ENCODE data around the gene ALOX15B. TPM values are rescaled to one million over a fixed set of nuclear protein-coding genes. Genes with fewer than 3 reads are reported as not detected.

The ALOX15B gene, protein sequence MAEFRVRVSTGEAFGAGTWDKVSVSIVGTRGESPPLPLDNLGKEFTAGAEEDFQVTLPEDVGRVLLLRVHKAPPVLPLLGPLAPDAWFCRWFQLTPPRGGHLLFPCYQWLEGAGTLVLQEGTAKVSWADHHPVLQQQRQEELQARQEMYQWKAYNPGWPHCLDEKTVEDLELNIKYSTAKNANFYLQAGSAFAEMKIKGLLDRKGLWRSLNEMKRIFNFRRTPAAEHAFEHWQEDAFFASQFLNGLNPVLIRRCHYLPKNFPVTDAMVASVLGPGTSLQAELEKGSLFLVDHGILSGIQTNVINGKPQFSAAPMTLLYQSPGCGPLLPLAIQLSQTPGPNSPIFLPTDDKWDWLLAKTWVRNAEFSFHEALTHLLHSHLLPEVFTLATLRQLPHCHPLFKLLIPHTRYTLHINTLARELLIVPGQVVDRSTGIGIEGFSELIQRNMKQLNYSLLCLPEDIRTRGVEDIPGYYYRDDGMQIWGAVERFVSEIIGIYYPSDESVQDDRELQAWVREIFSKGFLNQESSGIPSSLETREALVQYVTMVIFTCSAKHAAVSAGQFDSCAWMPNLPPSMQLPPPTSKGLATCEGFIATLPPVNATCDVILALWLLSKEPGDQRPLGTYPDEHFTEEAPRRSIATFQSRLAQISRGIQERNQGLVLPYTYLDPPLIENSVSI
- not detected for total RNA-seq

DNA sequence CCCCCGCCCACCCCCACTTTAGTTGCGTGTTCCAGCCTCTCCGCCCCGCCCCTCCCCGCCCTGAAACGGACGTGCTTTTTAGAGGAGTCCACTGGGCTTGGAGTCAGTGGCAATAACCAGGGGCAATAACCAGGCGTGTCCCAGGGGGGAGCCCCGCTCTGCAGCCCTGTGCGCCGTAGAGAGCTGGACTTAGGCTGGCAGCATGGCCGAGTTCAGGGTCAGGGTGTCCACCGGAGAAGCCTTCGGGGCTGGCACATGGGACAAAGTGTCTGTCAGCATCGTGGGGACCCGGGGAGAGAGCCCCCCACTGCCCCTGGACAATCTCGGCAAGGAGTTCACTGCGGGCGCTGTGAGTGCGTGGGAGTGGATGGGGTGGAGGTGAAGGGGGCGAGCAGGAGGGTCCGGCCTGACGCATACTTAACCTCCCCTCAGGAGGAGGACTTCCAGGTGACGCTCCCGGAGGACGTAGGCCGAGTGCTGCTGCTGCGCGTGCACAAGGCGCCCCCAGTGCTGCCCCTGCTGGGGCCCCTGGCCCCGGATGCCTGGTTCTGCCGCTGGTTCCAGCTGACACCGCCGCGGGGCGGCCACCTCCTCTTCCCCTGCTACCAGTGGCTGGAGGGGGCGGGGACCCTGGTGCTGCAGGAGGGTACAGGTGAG, at the start of gene ALOX15B:
TSS of gene ALOX15B (plus strand) at position 106 of the 657 bp plus-strand sequence. CDS start at position 203, 97 bp downstream.
- Mint-ChIP-seq H3K27ac (no peak within 1 kb of the TSS), H3K36me3 (ENCODE audit: low read depth) (no peaks in the 10 kb centered on the region), H3K4me3 (no peak within 1 kb of the TSS), H3K9me3 (no peaks in the 10 kb centered on the region), H3K27me3 (ENCODE audit: low read depth) (peaks cover 22% of the 10 kb centered on the region), H3K4me1 (ENCODE audit: low read depth) (peaks cover 3% of the 10 kb centered on the region)
- DNase-seq = no peak
- CTCF ChIA-PET = interaction anchor here (0.7 to 1.1 kb wide), 2 partner anchors 71 to 179 kb away, joined by 3 read pairs; no protein-coding TSS in a partner anchor
- intact Hi-C loops (cut with micrococcal nuclease) = no loop called here

DNA sequence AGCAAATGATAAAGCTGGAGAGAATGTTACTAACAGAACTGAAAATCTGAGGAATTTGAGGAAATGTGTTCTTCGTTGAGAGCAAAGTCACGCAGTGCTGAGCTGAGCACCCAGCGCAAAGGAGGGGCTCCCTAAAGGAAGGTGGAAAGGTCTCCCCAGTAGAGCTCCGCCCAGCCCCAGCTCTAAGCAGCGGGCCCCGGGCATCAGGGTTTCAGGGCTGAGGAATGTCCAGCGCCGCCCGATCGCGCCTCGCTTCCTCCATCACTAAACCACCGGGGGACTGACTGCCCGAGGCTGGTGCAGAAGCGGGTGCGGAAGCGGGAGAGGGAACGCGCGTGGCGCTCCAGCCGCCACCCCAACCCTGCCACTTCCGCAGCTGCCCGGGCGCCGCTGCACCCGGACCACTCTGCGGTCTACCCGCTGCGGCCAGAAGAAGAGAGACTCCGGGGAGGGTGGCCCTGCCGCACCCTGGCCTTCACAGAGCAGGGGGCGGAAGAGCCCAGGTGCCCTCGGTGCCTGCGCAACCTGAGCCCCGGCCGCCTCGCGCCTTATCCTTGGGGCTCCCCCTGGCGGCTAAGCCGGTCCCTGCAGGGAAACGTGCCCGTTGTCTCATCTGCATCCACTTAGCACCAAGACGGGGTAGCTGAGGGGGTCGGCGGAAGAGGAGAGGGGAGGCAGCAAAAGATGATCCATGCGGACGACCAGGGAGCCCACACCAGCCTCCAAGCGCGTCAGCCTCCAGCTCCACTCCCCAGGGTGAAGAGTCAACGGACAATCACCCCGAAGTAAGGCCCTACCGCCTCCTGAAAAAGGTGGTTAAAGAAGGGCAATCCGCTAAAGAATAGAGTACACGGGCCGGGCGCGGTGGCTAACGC, 48.8 kb upstream of the ALOX15B start:
- H3K36me3 Mint-ChIP-seq (ENCODE audit: low read depth) = no peaks in the 10 kb centered on the region
- peaks cover 17% of the 10 kb centered on the region for H3K4me1 Mint-ChIP-seq (ENCODE audit: low read depth)
- CTCF ChIA-PET = interaction anchor here (0.6 to 5.7 kb wide), 47 partner anchors 9 to 287 kb away, joined by 3 to 99 read pairs (median 5); partner anchors contain the start of genes CNTROB, GUCY2D, NAA38 and RNF227
- intact Hi-C loops (cut with micrococcal nuclease) = loop anchor here (1.0 to 5.0 kb wide), 7 partner anchors 38 to 247 kb away; partner anchors contain the start of genes CNTROB and NAA38
- no peaks in the 10 kb centered on the region for H3K27me3 Mint-ChIP-seq (ENCODE audit: low read depth)
- H3K27ac Mint-ChIP-seq = peak overlapping the region; percentile 76
- H3K4me3 Mint-ChIP-seq = peak overlapping the region; percentile 73
- H3K9me3 Mint-ChIP-seq = no peaks in the 10 kb centered on the region
- DNase-seq = peak; percentile 95

DNA sequence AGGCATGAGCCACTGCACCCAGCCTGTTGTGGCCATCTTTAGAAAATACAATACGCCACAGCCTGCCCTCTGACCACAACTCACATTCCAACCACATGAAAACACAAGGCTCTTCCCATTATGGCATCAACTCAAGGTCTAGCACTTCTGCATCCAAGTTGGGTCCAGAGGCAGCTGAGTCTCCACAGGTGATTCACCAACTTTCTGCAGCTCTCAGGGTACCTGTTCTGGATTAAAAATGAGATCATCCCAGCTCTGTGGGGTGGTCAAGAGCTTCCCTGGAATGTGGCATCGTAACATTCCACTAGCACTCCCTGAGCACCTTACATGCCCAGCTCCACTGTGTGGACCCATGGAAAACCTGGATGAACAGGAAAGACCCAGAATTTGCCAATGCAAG, 46.3 kb upstream of the ALOX15B start:
- CTCF ChIA-PET = interaction anchor here (0.6 to 5.3 kb wide), 5 partner anchors 49 to 80 kb away, joined by 3 to 58 read pairs (median 5); no protein-coding TSS in a partner anchor
- Mint-ChIP-seq H3K9me3 (no peaks in the 10 kb centered on the region), H3K36me3 (ENCODE audit: low read depth) (no peaks in the 10 kb centered on the region), H3K4me1 (ENCODE audit: low read depth) (peaks cover 21% of the 10 kb centered on the region), H3K27ac (no peak overlapping the region), H3K27me3 (ENCODE audit: low read depth) (no peaks in the 10 kb centered on the region), H3K4me3 (no peak overlapping the region)
- intact Hi-C loops (cut with micrococcal nuclease) = no loop called here
- no peak for DNase-seq

DNA sequence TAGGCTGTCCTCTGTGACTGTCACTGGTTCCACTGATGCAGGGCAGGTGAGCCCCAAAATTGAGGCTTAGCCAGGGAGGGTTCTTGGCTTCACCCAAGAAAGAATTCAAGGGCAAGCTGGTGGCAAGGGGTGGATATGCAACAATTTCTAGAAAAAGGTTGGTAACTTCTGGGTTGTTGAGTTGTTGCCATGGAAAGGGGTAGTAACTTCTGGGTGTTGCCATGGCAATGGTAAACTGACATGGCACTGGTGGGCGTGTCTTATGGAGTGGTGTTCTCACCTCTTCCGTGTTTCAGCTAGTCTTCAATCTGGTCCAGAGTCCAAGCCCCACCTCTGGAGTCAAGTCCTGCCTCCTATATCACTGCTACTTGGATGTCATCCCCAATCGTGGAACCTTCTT, 45.9 kb upstream of the ALOX15B start:
- DNase-seq = no peak
- CTCF ChIA-PET = interaction anchor here (0.7 to 5.3 kb wide), 5 partner anchors 48 to 320 kb away, joined by 3 to 58 read pairs (median 5); no protein-coding TSS in a partner anchor
- peaks cover 21% of the 10 kb centered on the region for H3K4me1 Mint-ChIP-seq (ENCODE audit: low read depth)
- no peak overlapping the region for H3K4me3 Mint-ChIP-seq
- H3K27me3 Mint-ChIP-seq (ENCODE audit: low read depth) = no peaks in the 10 kb centered on the region
- H3K27ac Mint-ChIP-seq = no peak overlapping the region
- intact Hi-C loops (cut with micrococcal nuclease) = no loop called here
- H3K36me3 Mint-ChIP-seq (ENCODE audit: low read depth) = no peaks in the 10 kb centered on the region
- H3K9me3 Mint-ChIP-seq = no peaks in the 10 kb centered on the region

DNA sequence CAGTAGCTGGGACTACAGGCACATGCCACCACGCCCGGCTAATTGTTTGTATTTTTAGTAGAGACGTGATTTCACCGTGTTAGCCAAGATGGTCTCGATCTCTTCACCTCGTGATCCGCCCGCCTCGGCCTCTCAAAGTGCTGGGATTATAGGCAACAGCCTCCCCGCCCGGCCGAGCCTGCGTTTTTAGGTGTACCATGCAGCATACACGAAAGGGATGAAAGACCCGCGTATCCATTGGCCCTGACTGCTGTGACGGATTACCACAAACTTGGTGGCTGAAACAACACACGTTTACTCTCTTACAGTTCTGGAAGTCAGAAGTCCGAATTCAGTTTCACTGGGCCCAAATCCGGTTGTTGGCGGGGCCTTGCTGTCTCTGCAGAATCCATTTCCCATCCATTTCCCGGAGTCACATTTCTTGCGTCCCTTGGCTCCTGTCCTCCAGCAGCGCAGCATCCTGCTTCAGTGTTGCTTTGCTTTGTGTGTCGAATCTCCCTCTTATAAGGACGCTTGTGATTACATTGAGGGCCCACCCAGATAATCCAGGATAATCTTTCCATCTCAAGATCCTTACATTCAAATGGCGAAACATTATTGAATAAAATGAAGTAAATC, 44.8 kb upstream of the ALOX15B start:
- Mint-ChIP-seq H3K27me3 (ENCODE audit: low read depth) (no peaks in the 10 kb centered on the region), H3K9me3 (no peaks in the 10 kb centered on the region), H3K27ac (no peak overlapping the region), H3K4me1 (ENCODE audit: low read depth) (peaks cover 17% of the 10 kb centered on the region), H3K36me3 (ENCODE audit: low read depth) (no peaks in the 10 kb centered on the region), H3K4me3 (no peak overlapping the region)
- DNase-seq = no peak
- CTCF ChIA-PET = interaction anchor here (1.3 kb wide), 1 partner anchor 47 kb away, joined by 6 read pairs; no protein-coding TSS in a partner anchor
- intact Hi-C loops (cut with micrococcal nuclease) = no loop called here

DNA sequence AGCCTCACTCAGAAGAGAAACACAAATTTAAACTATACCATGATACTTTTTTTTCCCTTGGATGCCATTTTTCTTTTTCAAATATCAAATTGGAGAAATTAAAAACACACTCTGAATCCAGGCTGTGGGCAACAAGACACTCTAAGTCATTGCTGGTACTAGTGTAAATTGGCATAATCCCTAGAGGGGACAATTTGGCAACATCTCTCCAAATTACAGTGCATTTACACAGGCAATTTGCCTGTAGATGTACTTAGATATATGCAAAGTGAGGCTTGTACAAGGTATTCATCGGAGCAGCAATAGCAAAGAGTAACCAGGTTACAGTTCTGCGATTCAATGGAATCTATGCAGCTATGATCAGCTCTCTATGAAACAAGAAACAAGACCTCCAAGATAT, 43.1 kb upstream of the ALOX15B start:
- no peak overlapping the region for H3K4me3 Mint-ChIP-seq
- H3K36me3 Mint-ChIP-seq (ENCODE audit: low read depth) = no peaks in the 10 kb centered on the region
- H3K4me1 Mint-ChIP-seq (ENCODE audit: low read depth) = peaks cover 6% of the 10 kb centered on the region
- no peak overlapping the region for H3K27ac Mint-ChIP-seq
- CTCF ChIA-PET = interaction anchor here (1.0 to 2.1 kb wide), 2 partner anchors 63 to 79 kb away, joined by 4 to 12 read pairs; partner anchors contain the start of genes CNTROB and TRAPPC1
- intact Hi-C loops (cut with micrococcal nuclease) = no loop called here
- no peaks in the 10 kb centered on the region for H3K9me3 Mint-ChIP-seq
- DNase-seq = no peak
- peaks cover 2% of the 10 kb centered on the region for H3K27me3 Mint-ChIP-seq (ENCODE audit: low read depth)

DNA sequence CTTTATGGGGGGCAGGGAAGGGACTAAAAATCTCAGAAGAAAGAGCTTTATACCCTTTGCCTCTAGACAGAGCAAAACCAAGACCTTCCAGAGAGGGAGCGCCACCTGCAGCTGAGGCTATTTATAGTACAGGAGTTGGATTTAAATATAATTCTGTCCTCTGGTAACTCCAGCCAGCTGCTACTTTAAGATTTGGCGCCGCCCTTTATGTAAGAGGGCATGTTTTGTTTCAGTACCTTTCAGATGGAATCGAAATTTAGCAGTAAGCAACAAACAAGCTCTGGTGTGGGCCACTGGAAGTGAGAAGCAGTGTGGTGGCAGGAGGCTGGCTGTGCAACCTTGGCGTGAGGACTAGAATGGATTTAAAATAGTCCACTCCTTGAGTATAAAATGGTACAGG, 41.7 kb upstream of the ALOX15B start:
- no peak overlapping the region for H3K4me3 Mint-ChIP-seq
- CTCF ChIA-PET = interaction anchor here (0.6 to 2.1 kb wide), 10 partner anchors 8 to 253 kb away, joined by 3 to 12 read pairs (median 3); partner anchors contain the start of genes CNTROB and TRAPPC1
- no peaks in the 10 kb centered on the region for H3K36me3 Mint-ChIP-seq (ENCODE audit: low read depth)
- H3K27me3 Mint-ChIP-seq (ENCODE audit: low read depth) = peaks cover 13% of the 10 kb centered on the region
- no peaks in the 10 kb centered on the region for H3K9me3 Mint-ChIP-seq
- intact Hi-C loops (cut with micrococcal nuclease) = no loop called here
- H3K4me1 Mint-ChIP-seq (ENCODE audit: low read depth) = peaks cover 8% of the 10 kb centered on the region
- DNase-seq = peak; percentile 74
- H3K27ac Mint-ChIP-seq = no peak overlapping the region

DNA sequence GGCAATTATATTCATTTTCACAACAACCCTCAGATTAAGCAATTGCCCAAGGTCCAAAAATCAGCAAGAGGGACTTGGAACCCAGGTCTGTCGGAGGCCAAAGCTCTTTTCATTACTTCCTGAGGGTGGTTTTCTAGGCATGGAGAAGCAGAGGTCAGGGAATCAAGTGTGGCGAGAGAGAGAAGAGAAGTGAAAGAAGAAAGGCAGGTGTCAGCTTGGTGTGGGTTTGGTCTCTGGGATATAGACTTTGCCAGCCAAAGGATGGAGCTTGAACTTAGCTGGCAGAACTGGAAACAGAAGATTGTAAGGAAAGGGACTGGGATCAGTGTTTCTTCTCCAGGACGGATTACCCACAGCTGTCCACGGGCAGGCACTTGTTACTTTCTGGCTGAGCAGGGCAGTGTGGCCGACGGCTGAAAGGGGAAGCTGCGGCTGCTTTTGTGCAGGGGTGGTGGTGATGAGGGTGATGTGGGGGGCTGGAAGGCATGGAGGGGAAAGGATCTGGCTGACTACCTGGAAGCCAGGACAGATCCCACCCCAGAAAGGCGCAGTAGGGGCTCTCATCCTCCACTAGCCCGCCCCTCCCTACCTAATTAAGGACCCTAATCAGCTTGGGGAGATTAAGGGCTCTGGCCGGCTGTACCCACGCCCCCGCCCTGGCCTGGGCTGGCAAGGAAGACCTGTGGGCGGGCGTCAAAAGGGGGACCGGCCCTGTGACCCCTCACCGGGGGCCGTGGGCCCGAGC, 36.7 kb upstream of the ALOX15B start, which contains the start of gene GUCY2D:
TSS of gene GUCY2D (plus strand) at position 640 of the 745 bp plus-strand sequence. CDS start 433 bp downstream, outside the sequence.
- H3K27ac Mint-ChIP-seq = no peak within 1 kb of the TSS
- peaks cover 8% of the 10 kb centered on the region for H3K4me1 Mint-ChIP-seq (ENCODE audit: low read depth)
- intact Hi-C loops (cut with micrococcal nuclease) = no loop called here

DNA sequence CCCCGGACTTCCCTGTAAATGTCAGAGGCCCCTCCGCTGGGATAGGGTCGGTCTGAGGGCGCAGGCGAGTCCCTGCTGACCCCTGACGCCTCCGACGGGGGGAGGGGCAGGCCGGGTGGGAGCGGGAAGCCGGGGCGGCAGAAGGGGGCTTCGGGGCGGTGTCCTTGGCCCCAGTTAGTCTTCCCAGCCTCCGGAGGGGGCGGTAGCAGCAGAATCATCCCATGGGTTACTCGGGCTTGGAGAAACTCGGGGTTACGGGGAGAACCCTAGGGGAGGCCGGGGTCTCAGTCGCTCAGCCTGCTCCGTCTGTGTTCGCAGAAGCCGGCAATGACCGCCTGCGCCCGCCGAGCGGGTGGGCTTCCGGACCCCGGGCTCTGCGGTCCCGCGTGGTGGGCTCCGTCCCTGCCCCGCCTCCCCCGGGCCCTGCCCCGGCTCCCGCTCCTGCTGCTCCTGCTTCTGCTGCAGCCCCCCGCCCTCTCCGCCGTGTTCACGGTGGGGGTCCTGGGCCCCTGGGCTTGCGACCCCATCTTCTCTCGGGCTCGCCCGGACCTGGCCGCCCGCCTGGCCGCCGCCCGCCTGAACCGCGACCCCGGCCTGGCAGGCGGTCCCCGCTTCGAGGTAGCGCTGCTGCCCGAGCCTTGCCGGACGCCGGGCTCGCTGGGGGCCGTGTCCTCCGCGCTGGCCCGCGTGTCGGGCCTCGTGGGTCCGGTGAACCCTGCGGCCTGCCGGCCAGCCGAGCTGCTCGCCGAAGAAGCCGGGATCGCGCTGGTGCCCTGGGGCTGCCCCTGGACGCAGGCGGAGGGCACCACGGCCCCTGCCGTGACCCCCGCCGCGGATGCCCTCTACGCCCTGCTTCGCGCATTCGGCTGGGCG, 35.9 kb upstream of the ALOX15B start:
- Mint-ChIP-seq H3K36me3 (ENCODE audit: low read depth) (no peaks in the 10 kb centered on the region), H3K9me3 (no peaks in the 10 kb centered on the region), H3K4me3 (no peak overlapping the region), H3K4me1 (ENCODE audit: low read depth) (peaks cover 6% of the 10 kb centered on the region), H3K27me3 (ENCODE audit: low read depth) (peaks cover 19% of the 10 kb centered on the region), H3K27ac (no peak overlapping the region)
- CTCF ChIA-PET = interaction anchor here (1.3 to 2.1 kb wide), 4 partner anchors 13 to 57 kb away, joined by 3 to 10 read pairs (median 8); no protein-coding TSS in a partner anchor
- no peak for DNase-seq
- intact Hi-C loops (cut with micrococcal nuclease) = no loop called here

More for the DNA sequence above, 36.7 kb upstream of the ALOX15B start, which contains the start of gene GUCY2D:
- H3K27me3 Mint-ChIP-seq (ENCODE audit: low read depth) = peaks cover 19% of the 10 kb centered on the region
- H3K36me3 Mint-ChIP-seq (ENCODE audit: low read depth) = no peaks in the 10 kb centered on the region
- no peaks in the 10 kb centered on the region for H3K9me3 Mint-ChIP-seq
- H3K4me3 Mint-ChIP-seq = no peak within 1 kb of the TSS
- CTCF ChIA-PET = interaction anchor here (0.6 to 2.1 kb wide), 8 partner anchors 12 to 260 kb away, joined by 3 to 10 read pairs (median 4); no protein-coding TSS in a partner anchor
- no peak for DNase-seq

All from activated naive CD4-positive, alpha-beta T cell treated with anti-CD3 and anti-CD28 coated beads for 36 hours (primary cell).